GM23248 (cell line): ENCODE measurements around the gene SNX18.

Source experiments
- EZH2 ChIP-seq: fragments of 200-600 bp; sonication (generic); IDR thresholded peaks from 2 replicates; pipeline ENCODE4 v1.6.1; 2018; ENCODE audit warnings: antibody characterized with exemption, mild to moderate bottlenecking; ENCODE audit not compliant: insufficient read depth, poor library complexity, severe bottlenecking
- EZH2phosphoT487 ChIP-seq: fragments of 200-600 bp; sonication (generic); IDR thresholded peaks from 2 replicates; pipeline ENCODE4 v1.6.1; 2018; ENCODE audit warnings: antibody characterized with exemption, moderate library complexity, mild to moderate bottlenecking, low read depth; ENCODE audit not compliant: insufficient read depth

DNA sequence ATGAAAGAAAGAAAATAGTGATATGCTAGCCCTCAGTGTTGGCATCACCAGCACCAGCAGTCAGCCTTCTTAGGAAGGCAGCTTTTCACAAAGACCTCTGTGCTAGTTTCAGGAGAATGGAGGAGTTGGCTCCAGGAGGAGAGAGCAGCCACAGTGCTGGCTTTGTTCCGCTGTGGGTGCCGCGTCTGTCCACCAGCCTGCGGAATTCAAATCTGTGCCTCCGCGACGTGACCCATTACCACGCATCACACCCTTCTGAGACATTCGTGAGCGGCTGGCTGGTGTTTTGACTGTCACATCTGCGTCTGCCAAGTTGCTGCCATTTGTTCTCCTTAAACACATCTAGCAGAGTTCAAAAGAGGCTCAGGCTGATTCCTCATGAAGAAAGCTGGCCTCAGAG, 34.4 kb downstream of the SNX18 start:
- TF ChIP-seq EZH2phosphoT487 (no peak), EZH2 (no peak)
